Small intestine (tissue), 7 donors: ENCODE data around the gene RLN1. TPM values are rescaled to one million over a fixed set of nuclear protein-coding genes. Genes with fewer than 3 reads are reported as not detected.
"Not testable (repeated sequence)": the region's sequence is repeated elsewhere in the genome, so short reads cannot be mapped to it uniquely, and the experiment has no call there.

Experiments used
- DNase-seq, 2 donors: peaks; one replicate each; pipeline versions ENCODE4 v3.0.0 to v3.0.0-alpha.2; 2013
- FAIRE-seq: peaks from 2 replicates; lab custom pipeline; 2012; peaks lifted over from hg19 to GRCh38; lab: Jason Lieb, UNC
- H3K27ac ChIP-seq, 3 donors: one replicate each; pipeline ENCODE4 v1.5.1; 2013; ENCODE audit warnings: low read length in 2 of 3, mild to moderate bottlenecking in 2 of 3, control low read depth in 1 of 3, inconsistent platforms in 1 of 3, low read depth in 1 of 3, moderate library complexity in 1 of 3
- H3K27me3 ChIP-seq, 3 donors: one replicate each; pipeline ENCODE4 v1.6.1; 2013; ENCODE audit warnings: low read length in 3 of 3, inconsistent platforms in 1 of 3; ENCODE audit not compliant: control insufficient read depth in 3 of 3, insufficient read depth in 3 of 3
- H3K36me3 ChIP-seq, 3 donors: one replicate each; pipeline ENCODE4 v1.6.1; 2013; ENCODE audit warnings: low read length in 3 of 3, inconsistent platforms in 1 of 3, low read depth in 1 of 3, mild to moderate bottlenecking in 1 of 3, moderate library complexity in 1 of 3; ENCODE audit not compliant: control insufficient read depth in 3 of 3, insufficient read depth in 2 of 3
- H3K4me1 ChIP-seq, 3 donors: one replicate each; pipeline ENCODE4 v1.6.1; 2013; ENCODE audit warnings: low read length in 2 of 3, inconsistent platforms in 1 of 3, low read depth in 1 of 3, mild to moderate bottlenecking in 1 of 3, moderate library complexity in 1 of 3; ENCODE audit not compliant: control insufficient read depth in 3 of 3, insufficient read depth in 2 of 3
- H3K4me3 ChIP-seq, 3 donors: one replicate each; pipeline ENCODE4 v1.5.1; 2013; ENCODE audit warnings: low read length in 3 of 3, control low read depth in 1 of 3, inconsistent platforms in 1 of 3, low read depth in 1 of 3, mild to moderate bottlenecking in 1 of 3, moderate library complexity in 1 of 3
- H3K9me3 ChIP-seq, 2 donors: one replicate each; pipeline ENCODE4 v1.6.1; 2013; ENCODE audit warnings: low read depth in 1 of 2, low read length in 1 of 2; ENCODE audit not compliant: control insufficient read depth in 2 of 2, insufficient read depth in 1 of 2
- WGBS, 3 donors: extraction: QIAGEN DNeasy Blood & Tissue Kit; methylation state at CpG; one replicate each; pipeline ENCODE4 v1.1.7; 2013; 5-methylcytosine and 5-hydroxymethylcytosine counted together
- polyA plus RNA-seq, 4 donors: library from polyadenylated mRNA; stranded (reverse) in 3 of 4; unstranded in 1 of 4; fragments of 200-250 nt in 3 of 4; fragments of 120-200 nt in 1 of 4; gene quantifications; one replicate each; pipeline versions ENCODE4 v1.2.1 to v1.2.3, GENCODE V29; 2013
- donor health status: healthy with polysubstance abuse.
- donor health status: control.
- donor health status: control.
- donor health status: Bipolar disorder and iron deficiency.
- donor health status: healthy.

Gene RLN1
- polyA plus RNA-seq, 4 donors, result 0.10 to 0.13 TPM; not detected in 2

- H3K36me3 ChIP-seq, result no peaks in the 10 kb centered on the region
- H3K27ac ChIP-seq, result no peak overlapping the region
- FAIRE-seq (no peak), DNase-seq (peak in 1 of 2 donors; percentile 17)
- H3K9me3 ChIP-seq, result no peaks in the 10 kb centered on the region
- no peak overlapping the region for H3K4me3 ChIP-seq
- peaks cover 0 to 3% (median 0%) of the 10 kb centered on the region in 3 donors for H3K27me3 ChIP-seq
- H3K4me1 ChIP-seq, result no peaks in the 10 kb centered on the region
- 60 to 87% (median 75%) methylated on average over 4 of the region's 4 CpGs for WGBS, 3 donors
Measured at GRCh38 chr9:5336688-5337087, 3.0 kb downstream of the RLN1 start.

- H3K4me3 ChIP-seq, H3K27me3 ChIP-seq, DNase-seq, H3K4me1 ChIP-seq, H3K36me3 ChIP-seq, H3K27ac ChIP-seq, FAIRE-seq, H3K9me3 ChIP-seq: not testable (repeated sequence)
- 81 to 93% (median 91%) methylated on average over 3 of the region's 3 CpGs for WGBS, 3 donors
Measured at GRCh38 chr9:5331276-5331675, 8.4 kb downstream of the RLN1 start.

- no peak for FAIRE-seq
- peak; percentile 7 to 21 for DNase-seq
- no peak overlapping the region for H3K27ac ChIP-seq
- H3K9me3 ChIP-seq, result no peaks in the 10 kb centered on the region
- H3K4me1 ChIP-seq, result no peaks in the 10 kb centered on the region
- 62 to 69% (median 65%) methylated on average over 10 of the region's 10 CpGs for WGBS, 3 donors
- H3K36me3 ChIP-seq, result no peaks in the 10 kb centered on the region
- no peak overlapping the region for H3K4me3 ChIP-seq
- no peaks in the 10 kb centered on the region for H3K27me3 ChIP-seq
Measured at GRCh38 chr9:5326893-5327548, 12.7 kb downstream of the RLN1 start.

GRCh38 chr9:5326187-5326586 is 13.5 kb downstream of the RLN1 start:
- DNase-seq, result no peak
- Histone ChIP-seq H3K4me3 (no peak overlapping the region), H3K9me3 (no peaks in the 10 kb centered on the region), H3K27ac (no peak overlapping the region), H3K27me3 (no peaks in the 10 kb centered on the region), H3K4me1 (no peaks in the 10 kb centered on the region), H3K36me3 (no peaks in the 10 kb centered on the region)
- FAIRE-seq, result no peak

- FAIRE-seq, result not testable (repeated sequence)
- WGBS, 3 donors, result 71 to 80% (median 79%) methylated on average over 1 of the region's 1 CpG
Measured at GRCh38 chr9:5321601-5322000, 18.1 kb downstream of the RLN1 start.

GRCh38 chr9:5321058-5321457 is 18.6 kb downstream of the RLN1 start:
- no peak for FAIRE-seq
- no peaks in the 10 kb centered on the region for H3K4me1 ChIP-seq
- H3K36me3 ChIP-seq, result no peaks in the 10 kb centered on the region
- no peaks in the 10 kb centered on the region for H3K9me3 ChIP-seq
- H3K27me3 ChIP-seq, result no peaks in the 10 kb centered on the region
- 7 to 27% (median 11%) methylated on average over 1 of the region's 1 CpG for WGBS, 3 donors
- no peak overlapping the region for H3K27ac ChIP-seq
- no peak for DNase-seq
- H3K4me3 ChIP-seq, result no peak overlapping the region

More at GRCh38 chr9:5321601-5322000, 18.1 kb downstream of the RLN1 start:
- H3K36me3 ChIP-seq, DNase-seq, H3K27me3 ChIP-seq, H3K4me3 ChIP-seq, H3K27ac ChIP-seq, H3K9me3 ChIP-seq, H3K4me1 ChIP-seq: not testable (repeated sequence)

- not testable (repeated sequence) for H3K27ac ChIP-seq, DNase-seq, H3K27me3 ChIP-seq, H3K4me3 ChIP-seq, H3K36me3 ChIP-seq, H3K4me1 ChIP-seq, FAIRE-seq
- peaks cover 0 to 11% of the 10 kb centered on the region in 2 donors for H3K9me3 ChIP-seq
- 98 to 100% (median 100%) methylated on average over 1 of the region's 1 CpG for WGBS, 3 donors
Measured at GRCh38 chr9:5316406-5316805, 23.3 kb downstream of the RLN1 start.

GRCh38 chr9:5315187-5315923 is 24.3 kb downstream of the RLN1 start:
- 55 to 67% (median 65%) methylated on average over 4 of the region's 4 CpGs for WGBS, 3 donors
- no peak overlapping the region for H3K4me3 ChIP-seq
- H3K9me3 ChIP-seq, result peaks cover 0 to 11% of the 10 kb centered on the region in 2 donors
- DNase-seq (no peak), FAIRE-seq (no peak)
- H3K27me3 ChIP-seq, result no peaks in the 10 kb centered on the region
- no peak overlapping the region for H3K27ac ChIP-seq
- no peaks in the 10 kb centered on the region for H3K36me3 ChIP-seq
- no peaks in the 10 kb centered on the region for H3K4me1 ChIP-seq
